ENCODE results near the gene UBB.

Gene UBB

GRCh38 chr17:16417896-16418684 lies 37.2 kb downstream of the UBB start:
- no peak for DNase-seq (ENCODE audit: low spot score)

- DNase-seq (ENCODE audit: low spot score), result no peak
Observed at GRCh38 chr17:16418685-16419068, 37.8 kb downstream of the UBB start.

- DNase-seq (ENCODE audit: low spot score), result peak; percentile 79
Observed at GRCh38 chr17:16419074-16419928, 38.4 kb downstream of the UBB start.

- no peak for DNase-seq (ENCODE audit: low spot score)
Observed at GRCh38 chr17:16419929-16420271, 39.0 kb downstream of the UBB start.

- DNase-seq (ENCODE audit: low spot score), result no peak
Observed at GRCh38 chr17:16422416-16422815, 41.5 kb downstream of the UBB start.

GRCh38 chr17:16423226-16423872 lies 42.5 kb downstream of the UBB start:
- no peak for DNase-seq (ENCODE audit: low spot score)

- no peak for DNase-seq (ENCODE audit: low spot score)
Observed at GRCh38 chr17:16425202-16425601, 44.3 kb downstream of the UBB start.

GRCh38 chr17:16425698-16426659 lies 45.1 kb downstream of the UBB start:
- no peak for DNase-seq (ENCODE audit: low spot score)

- no peak for DNase-seq (ENCODE audit: low spot score)
Observed at GRCh38 chr17:16427020-16427419, 46.1 kb downstream of the UBB start.

- peak; percentile 73 for DNase-seq (ENCODE audit: low spot score)
Observed at GRCh38 chr17:16428098-16428882, 47.4 kb downstream of the UBB start.

- DNase-seq (ENCODE audit: low spot score), result no peak
Observed at GRCh38 chr17:16429083-16429482, 48.2 kb downstream of the UBB start.

GRCh38 chr17:16430650-16431049 lies 49.8 kb downstream of the UBB start:
- no peak for DNase-seq (ENCODE audit: low spot score)

GRCh38 chr17:16432017-16432416 lies 51.1 kb downstream of the UBB start:
- DNase-seq (ENCODE audit: low spot score), result no peak

Measured in hematopoietic multipotent progenitor cell treated with erythropoietin and hydrocortisone succinate and interleukin-3 and kit ligand, for 17 days (in vitro differentiated cells).